DLD1 (cell line): ENCODE data around the gene TMEM45B.
"Not testable (repeated sequence)": the region's sequence is repeated elsewhere in the genome, so short reads cannot be mapped to it uniquely, and the experiment has no call there.

Experiments
- in situ Hi-C: cut with HindIII; loops from 2 replicates; pipeline ENCODE4 v1.10.0; 2017; ENCODE audit warnings: low sequenced_read_pairs

TMEM45B gene

DNA sequence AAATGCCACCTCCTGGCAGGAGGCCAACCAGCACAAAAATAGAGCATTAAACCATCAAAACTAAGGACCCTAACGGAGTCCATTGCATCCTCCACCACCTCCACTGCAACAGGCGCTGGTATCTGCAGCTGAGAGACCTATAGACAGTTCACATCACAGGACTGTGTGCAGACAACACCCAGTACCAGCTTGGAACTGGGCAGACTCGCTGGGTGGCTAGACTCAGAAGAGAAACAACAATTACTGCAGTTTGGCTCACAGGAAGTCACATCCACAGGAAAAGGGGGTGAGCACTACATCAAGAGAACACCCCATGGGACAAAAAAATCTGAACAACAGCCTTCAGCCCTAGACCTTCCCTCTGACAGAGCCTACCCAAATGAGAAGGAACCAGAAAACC, 11.6 kb upstream of the TMEM45B start:
- in situ Hi-C loops, result no loop called here

GRCh38 chr11:129808241-129808640, 7.4 kb upstream of the TMEM45B start:
- in situ Hi-C loops, result not testable (repeated sequence)

GRCh38 chr11:129813231-129813791, 2.3 kb upstream of the TMEM45B start:
- in situ Hi-C loops, result no loop called here

- in situ Hi-C loops, result no loop called here
Observed at GRCh38 chr11:129814244-129815014, 1.2 kb upstream of the TMEM45B start.

GRCh38 chr11:129817534-129818051, 1.9 kb downstream of the TMEM45B start:
- in situ Hi-C loops, result no loop called here

GRCh38 chr11:129818236-129818635, 2.6 kb downstream of the TMEM45B start:
- in situ Hi-C loops, result not testable (repeated sequence)

- in situ Hi-C loops, result no loop called here
Observed at GRCh38 chr11:129819237-129819636, 3.6 kb downstream of the TMEM45B start.

- in situ Hi-C loops, result not testable (repeated sequence)
Observed at GRCh38 chr11:129820228-129820627, 4.6 kb downstream of the TMEM45B start.

- in situ Hi-C loops, result not testable (repeated sequence)
Observed at GRCh38 chr11:129823281-129823680, 7.6 kb downstream of the TMEM45B start.

GRCh38 chr11:129823799-129824198, 8.2 kb downstream of the TMEM45B start:
- in situ Hi-C loops, result not testable (repeated sequence)

GRCh38 chr11:129825380-129825779, 9.7 kb downstream of the TMEM45B start:
- in situ Hi-C loops, result no loop called here

DNA sequence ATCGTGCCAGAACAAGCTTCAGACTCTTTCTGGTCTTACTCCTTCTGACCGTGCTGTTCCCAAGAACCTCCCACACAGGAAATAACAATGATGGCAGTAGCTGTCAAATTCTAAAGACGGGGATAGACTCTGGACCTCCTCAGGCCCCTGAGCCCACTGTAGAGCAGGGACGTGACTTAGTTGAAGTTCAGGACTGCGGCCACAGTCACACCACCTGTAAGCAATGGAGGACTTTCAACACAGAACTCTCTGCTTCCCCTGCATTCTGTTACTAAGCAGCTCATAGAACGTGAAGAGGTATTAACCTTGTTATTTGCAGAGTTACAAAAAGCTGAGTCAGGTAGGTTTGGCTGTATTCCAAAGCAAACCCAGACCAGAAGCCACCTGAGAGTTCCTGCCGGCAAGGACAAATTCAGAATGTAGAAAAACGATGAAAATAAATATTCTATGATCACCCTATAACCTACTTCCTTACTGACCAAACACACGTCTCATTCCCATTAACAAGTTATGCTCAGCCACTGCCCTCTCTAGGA, 12.7 kb downstream of the TMEM45B start:
- in situ Hi-C loops, result no loop called here

- in situ Hi-C loops, result not testable (repeated sequence)
Observed at GRCh38 chr11:129829497-129829896, 13.8 kb downstream of the TMEM45B start.

DNA sequence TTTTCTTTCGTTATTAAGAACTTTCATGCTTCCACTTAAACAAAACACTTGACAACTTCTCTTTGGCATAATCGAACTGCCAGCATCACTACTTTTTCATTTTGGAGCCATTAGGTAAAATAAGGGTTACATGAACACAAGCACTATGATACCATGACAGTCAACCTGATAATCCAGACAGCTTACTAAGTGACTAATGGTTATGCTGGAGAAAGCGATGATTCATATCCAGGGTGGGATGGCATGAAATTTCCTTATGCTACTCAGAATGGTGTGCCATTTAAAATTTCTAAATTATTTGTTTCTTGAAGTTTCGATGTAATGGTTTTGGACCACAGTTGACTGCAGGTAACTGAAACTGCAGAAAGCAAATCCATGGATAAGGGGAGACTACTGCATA, 15.6 kb downstream of the TMEM45B start:
- in situ Hi-C loops, result not testable (repeated sequence)

GRCh38 chr11:129833260-129833659, 17.6 kb downstream of the TMEM45B start:
- in situ Hi-C loops, result not testable (repeated sequence)

DNA sequence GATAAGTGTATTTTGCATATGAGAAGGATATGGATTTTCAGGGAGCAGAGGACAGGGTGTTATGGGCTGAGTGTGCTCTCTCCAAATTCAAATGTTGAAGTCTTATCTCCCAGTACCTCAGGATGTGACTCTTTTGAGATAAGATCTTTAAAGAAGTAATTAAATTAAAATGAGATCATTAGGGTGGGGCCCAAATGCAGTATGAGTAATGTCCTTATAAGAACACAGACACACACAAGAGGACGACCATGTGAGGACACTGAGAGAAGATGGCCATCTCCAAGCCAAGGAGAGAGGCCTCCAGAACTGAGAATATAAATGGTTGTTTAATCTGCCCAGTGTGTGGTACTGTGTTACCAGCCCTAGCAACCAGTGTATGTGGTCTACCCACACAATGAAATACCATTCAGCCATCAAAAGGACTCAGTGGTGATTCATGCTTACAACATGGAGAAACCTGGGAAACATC, 20.8 kb downstream of the TMEM45B start:
- in situ Hi-C loops, result not testable (repeated sequence)

DNA sequence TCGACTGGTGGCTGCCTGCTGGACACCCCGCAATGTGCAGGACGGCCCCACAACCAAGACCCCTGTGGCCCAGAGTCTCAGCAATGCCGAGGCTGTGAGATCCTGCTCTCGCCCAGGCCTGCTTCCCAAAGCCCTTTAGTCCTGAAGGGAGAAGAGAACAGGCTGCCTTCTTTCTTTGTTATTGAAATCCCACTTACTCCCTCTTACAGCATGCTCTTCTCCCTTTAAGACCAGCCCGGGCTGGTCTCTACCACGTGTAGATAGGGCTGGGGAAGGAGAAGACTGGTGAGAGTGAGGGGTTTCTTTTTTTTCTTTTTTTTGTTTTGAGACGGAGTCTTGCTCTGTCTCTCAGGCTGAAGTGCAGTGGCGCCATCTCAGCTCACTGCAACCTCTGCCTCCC, 21.3 kb downstream of the TMEM45B start:
- in situ Hi-C loops, result no loop called here

GRCh38 chr11:129840236-129840635, 24.6 kb downstream of the TMEM45B start:
- in situ Hi-C loops, result no loop called here

- in situ Hi-C loops, result no loop called here
Observed at GRCh38 chr11:129842138-129842537, 26.5 kb downstream of the TMEM45B start.

- in situ Hi-C loops, result no loop called here
Observed at GRCh38 chr11:129846508-129847335, 31.1 kb downstream of the TMEM45B start.

GRCh38 chr11:129847361-129847760, 31.7 kb downstream of the TMEM45B start:
- in situ Hi-C loops, result not testable (repeated sequence)
